Activated effector memory CD4-positive, alpha-beta T cell treated with Interleukin-2 at 50 U/mL for 16 hours (primary cell): ENCODE results near the gene PHF13.

Source experiments
- DNase-seq: peaks from one replicate; pipeline ENCODE4 v3.0.0-alpha.2; 2020

The PHF13 gene

DNA sequence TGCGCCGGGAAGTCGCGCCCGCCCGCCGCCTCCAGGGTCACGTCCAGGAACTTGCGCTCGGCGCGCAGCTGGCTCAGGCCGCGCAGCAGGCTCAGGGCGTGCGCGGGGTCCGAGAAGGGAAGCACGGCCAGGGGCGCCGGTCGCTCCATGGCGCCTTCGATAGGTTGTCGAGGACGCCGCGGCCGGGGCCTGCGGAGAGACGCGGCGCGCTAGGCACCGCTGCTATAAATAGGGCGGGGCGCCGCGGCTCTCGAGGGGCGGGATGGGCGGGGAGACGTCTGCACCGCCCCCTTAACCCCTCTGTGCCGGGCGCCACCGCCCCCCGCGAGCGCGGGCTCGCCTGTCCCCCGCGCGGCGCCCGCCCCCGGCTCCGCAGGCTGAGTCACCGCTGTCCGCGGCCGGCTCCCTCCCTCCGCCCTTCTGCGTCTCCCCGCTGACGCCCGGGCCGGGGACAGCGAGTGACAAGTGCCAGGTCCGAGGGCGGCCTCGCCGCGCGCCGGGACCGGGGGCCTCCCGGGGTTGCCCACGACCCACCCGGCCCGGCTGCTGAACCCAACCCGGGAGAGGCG lies 10.8 kb upstream of the PHF13 start, which contains the start of gene KLHL21:
Gene KLHL21 (minus strand): TSS at position 201 of the 569 bp plus-strand sequence. CDS start 52 bp downstream, at position 149.
- peak; percentile 82 for DNase-seq

GRCh38 chr1:6603238-6603914 lies 10.2 kb upstream of the PHF13 start:
- DNase-seq: peak; percentile 57

DNA sequence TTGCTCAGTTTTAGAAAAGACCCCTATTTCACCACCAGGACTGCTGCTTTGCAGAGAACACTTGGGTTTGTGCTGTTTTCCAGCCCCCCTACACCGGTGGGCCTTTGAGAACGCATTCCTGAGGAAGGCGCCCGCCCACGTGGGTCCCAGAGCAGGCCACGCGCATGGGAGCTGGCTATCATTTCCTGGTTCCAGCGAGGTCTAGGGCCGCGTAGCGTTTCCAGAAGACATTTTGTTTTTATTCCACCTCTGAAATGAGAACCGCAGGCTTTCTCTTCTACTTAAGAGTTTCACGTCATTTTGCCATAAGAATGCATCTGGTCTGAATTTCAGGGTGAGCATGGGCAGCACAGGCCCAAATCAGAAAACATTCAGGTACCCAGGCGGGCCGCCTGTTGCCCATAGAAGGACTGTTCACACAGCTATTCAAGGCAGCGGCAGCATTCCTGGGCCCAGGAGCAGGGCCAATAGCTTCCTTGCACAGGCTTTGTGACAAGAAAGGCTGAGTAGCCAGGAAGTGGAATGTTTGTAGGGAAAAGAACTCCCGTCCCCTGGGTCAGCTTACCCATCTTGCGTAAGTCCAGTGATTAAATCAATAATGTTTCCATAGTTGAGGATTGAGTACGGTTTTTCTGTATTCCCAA lies 9.5 kb upstream of the PHF13 start:
- DNase-seq: no peak

DNA sequence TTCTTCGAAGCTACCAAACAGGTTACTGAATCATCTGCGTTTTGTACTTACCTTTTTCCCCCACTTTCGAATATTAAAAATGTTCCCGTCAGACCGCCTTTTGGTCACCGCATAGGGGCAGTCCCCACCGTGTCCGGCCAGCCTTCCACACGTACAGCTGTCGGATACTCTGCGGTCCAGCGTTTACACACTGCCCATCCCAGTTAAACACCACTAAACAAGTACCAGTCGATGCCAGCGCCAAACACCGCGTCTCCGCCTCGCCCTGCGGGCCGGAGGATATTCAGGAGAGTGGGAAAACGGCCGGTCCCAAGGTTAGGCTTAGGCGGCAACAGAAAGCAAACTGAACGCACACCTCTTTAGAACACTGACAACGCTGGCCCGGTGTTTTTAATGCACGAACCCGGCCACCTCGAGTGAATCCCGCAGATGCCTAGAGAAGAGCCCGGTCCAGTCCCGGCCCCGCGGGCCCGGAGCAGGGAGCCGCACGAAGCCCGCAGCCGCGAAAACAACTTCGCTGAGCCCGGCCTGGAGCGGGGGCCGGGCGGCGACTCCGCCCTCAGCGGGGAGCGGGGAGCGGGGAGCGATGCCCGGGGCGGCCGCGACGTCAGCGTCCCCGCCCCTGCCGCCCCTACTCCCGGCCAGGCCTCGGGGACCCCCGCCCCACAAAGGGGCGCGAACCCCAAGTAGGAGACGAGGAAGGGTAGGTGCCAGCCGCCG lies 730 bp upstream of the PHF13 start:
- DNase-seq: no peak

DNA sequence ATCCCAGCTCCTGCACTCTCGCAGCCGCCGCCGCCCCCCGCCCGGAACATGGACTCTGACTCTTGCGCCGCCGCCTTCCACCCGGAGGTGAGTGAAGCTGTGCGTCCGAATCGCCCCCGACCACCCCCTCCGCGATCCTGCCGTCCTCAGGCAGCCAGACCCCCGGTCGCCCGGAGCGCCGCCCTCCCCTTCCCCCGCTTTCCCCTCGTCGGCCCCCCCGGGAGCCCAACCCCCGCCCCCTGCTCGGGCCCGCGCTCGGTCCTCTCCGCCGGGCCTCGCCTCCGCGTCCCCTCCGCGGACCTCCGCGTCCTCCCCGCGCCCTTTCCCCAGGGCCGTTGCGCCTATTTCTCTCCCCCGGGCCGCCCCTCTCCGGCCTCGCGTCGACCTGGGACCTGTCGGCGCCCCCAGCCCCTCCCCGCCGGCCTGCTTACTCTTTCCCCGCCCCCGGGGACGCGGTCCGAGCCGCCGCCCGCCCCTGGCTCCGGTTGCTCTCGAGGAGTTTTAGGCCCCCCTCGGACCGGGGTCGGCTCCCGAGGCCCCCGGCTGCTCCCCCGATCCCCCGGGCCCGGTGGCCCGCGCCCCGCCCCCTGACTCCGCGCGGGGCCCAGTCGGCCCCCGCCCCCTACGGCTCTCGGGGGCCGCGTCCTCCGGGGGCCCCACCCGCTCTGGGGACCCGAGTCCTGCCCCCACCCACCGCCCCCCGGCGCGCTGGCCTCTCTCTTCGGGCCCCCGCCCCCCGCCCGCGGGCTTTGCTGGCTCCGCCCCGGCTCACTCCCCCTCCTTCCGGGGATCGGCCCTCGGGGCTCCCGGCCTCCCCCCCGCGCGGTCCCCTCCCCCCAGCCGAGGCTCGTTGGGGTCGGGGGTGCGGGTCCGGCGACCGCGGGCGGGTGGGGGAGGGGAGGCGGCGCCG lies 743 bp downstream of the PHF13 start:
- peak; percentile 42 for DNase-seq

DNA sequence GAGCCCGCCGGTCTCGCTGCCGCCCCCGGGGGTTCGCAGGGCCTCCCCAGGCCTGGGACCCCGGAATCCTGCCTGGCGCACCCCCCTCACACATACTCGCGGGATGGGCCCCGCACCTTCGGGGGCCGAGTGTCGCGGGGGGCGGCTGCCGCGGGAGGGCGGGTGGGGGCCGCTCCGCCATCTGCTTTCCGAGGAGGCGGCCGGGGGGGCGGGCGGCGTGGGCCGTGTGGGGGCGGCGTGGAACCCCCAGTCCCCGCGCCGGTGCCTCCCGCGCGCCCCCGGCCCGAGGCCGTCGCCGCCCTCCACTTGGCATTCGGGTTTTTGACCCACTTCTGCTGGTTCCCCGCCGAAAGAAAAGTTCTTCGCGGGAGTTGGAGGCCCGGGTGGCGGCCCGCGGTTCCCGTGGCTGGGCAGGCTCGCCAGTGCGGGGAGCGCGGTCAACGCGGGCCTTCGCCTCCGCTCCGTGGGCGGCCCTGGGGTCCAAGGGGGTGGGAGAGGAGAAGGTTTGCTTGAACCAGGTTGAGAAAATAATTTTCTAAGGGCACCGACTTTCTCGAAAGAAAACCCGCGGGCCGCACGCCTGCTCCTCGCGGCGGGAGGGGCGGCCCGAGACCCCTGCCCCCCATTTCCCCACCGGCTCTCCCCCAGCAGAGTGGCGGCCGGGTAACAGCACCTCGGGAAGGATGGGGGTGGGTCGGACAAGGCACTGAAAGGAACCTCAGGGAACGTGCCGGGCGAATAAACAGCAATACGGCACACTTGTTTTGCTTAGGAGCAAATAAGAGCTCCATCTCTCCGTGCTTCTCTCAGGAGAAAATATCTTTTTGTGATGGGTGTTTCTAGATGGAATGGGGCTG lies 1.6 kb downstream of the PHF13 start:
- no peak for DNase-seq

DNA sequence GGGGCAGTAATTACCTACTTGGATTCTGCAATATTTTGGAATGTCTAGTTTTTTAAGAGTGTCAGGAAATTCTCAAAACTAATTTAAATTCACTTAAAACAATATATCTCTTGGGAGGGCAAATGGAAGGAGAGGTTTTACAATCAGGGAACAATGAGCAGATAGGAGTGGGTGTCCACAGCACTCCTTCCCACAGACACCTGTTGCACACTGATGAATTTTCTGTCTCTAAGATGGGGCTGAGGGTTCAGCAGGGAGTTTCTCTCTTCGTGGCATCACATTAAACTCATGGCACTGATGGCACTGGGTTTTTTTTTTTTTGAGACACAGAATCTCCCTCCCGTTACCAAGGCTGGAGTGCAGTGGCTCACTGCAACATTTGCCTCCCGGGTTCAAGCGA lies 5.5 kb downstream of the PHF13 start:
- DNase-seq: no peak

- no peak for DNase-seq
These were observed 8.2 kb downstream of the PHF13 start for GRCh38 chr1:6621429-6622391.

DNA sequence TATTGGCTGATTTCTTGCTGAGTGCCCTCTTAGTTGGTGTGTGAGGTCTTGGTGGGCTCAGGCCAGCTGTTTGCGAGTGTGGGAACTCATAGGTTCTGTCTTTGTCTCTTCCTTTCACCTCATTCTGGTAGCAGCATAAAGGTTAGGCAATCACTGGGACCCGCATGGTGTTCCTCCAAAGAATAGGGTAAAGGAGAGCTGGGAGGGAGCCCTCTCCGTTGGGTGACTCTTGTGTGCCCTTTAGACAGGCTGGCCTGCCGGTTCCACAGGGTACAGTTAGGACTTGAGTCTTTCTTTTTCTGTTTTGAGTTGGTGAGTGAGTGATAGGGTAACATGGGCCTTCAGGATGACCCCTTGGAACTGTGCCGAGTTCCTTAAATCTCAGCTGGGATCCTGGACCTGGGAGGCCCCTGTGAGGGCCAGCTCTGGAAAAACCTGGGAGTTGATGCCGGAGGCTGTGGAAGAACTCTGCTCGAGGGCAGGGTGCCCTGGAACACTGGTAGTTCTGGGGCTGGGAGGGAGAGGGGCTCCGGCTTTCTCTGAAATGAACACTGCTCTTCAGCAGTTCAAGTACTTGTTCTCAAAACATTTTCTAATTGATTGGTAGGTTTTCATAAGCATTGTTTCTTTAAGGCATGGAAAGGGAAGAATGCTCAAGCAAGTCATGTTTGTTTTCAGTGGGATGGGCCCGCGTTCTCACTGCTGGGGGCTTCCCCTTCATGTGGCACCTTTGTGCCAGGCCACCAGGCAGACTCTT lies 9.0 kb downstream of the PHF13 start:
- no peak for DNase-seq

- DNase-seq: no peak
These were observed 9.9 kb downstream of the PHF13 start for GRCh38 chr1:6623269-6623965.

GRCh38 chr1:6624710-6625583 lies 11.4 kb downstream of the PHF13 start, which contains the start of gene THAP3:
THAP3 (plus strand) TSS chr1:6624868; CDS start chr1:6625219, 351 bp downstream.
- DNase-seq: peak; percentile 87

DNA sequence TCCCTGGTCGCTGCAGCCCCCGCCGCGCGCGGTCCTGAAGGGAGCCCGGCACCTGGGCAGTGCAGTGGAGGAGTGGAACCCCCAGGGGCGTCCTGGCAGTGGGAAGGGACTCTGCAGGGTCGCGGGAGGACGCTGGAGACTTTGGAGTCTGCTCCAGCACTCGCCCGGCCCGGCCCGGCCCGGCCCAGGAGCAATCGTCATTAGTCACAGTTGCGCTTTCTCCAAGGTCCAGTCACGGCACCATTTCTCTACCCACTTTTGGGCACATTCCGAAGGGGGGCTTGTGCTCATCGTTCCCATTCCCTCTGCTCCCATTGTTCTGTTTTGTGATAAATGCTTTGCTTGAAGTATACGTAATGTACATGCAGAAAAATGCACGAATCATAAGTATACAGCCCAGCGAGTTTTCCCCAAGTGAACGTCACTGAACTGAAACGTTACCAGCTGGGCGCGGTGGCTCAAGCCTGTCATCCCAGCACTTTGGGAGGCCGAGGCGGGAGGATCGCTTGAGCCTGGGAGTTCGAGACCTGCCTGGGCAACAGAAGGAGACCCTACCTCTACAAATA lies 12.1 kb downstream of the PHF13 start:
- DNase-seq: no peak

- no peak for DNase-seq
These were observed 13.5 kb downstream of the PHF13 start for GRCh38 chr1:6627031-6627430.

DNA sequence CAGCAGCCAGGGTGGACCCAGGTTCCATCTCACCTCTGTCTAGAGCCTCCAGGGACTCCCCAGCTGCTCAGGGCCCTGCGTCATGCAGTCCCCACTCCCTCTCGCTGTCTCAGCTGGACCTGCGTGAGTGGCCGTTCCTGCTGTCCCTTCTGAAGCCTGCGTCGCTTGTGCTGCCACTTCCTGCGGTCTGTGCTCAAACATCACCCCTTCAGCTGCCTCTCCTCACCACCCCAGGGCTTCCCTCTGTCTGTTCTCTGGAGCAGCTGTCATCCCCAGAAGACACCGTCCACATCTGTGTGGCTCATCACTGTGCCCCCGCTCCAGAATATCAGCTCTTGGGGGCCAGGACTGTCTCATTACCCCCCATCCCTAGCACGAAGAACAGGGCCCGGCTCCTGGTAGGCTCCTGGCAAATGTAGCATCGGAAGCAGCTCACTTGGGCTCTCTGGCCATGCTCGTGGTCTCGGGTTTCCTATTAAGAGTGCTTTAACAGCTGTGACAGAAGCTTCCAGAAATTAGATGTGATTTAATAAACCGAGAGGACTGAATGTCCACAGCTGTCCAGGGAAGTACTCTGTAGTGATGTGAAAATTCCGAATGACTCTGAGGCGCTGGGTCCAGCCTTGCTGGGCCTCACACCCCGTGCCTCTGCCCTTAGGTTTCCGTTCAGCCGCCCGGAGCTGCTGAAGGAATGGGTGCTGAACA lies 14.5 kb downstream of the PHF13 start:
- no peak for DNase-seq

DNA sequence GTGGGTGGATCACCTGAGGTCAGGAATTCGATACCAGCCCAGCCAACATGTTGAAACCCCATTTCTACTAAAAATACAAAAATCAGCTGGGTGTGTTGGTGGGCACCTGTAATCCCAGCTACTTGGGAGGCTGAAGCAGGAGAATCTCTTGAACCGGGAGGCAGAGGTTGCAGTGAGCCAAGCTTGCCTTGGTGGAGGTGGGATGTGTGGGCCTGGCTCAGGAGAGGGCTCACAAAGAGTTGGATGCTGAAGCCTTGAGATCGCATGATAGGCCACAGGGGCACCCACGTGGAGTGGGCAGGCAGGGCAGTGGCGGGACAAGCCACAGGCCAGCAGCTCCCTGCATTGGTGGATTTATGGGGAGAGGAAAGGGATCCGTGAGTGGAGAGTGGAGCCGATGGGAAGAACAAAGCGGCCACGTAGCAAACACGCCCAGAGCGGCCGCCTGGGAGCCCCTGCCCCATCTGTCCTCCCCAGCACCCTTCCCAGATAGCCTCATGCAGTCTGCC lies 15.5 kb downstream of the PHF13 start:
- no peak for DNase-seq

- no peak for DNase-seq
These were observed 16.5 kb downstream of the PHF13 start for GRCh38 chr1:6630027-6630426.
